Body of pancreas (tissue), 4 donors: Measurements from ENCODE around the gene TFPI.

Experiments
- CTCF ChIP-seq, 7 experiments: fragments of 450-650 bp in 4 of 7; fragments of 200-600 bp in 3 of 7; sonication (generic) in 3 of 7; IDR thresholded peaks; one replicate each; pipeline ENCODE4 v1.5.1; 2016 to 2019; ENCODE audit warnings: antibody characterized with exemption in 7 of 7
- POLR2A ChIP-seq, 3 donors: fragments of 450-650 bp; IDR thresholded peaks; one replicate each; pipeline ENCODE4 v1.6.1; 2016; ENCODE audit warnings: antibody characterized with exemption in 3 of 3, mild to moderate bottlenecking in 2 of 3

- TF ChIP-seq POLR2A (IDR thresholded peaks at IDR 0.05) (no peak), CTCF (IDR thresholded peaks at IDR 0.05) (no peak)
Measured at GRCh38 chr2:187493877-187494568, 60.2 kb downstream of the TFPI start.
